Cerebellar cortex (tissue), 1 donor: ENCODE measurements around the gene DUSP15.

ENCODE experiments used
- DNase-seq: peaks from one replicate; pipeline ENCODE4 v3.0.0-alpha.2; 2015; ENCODE audit warnings: low spot score

The DUSP15 gene

GRCh38 chr20:31894980-31895675, 24.8 kb upstream of the DUSP15 start:
- peak; percentile 80 for DNase-seq

- peak; percentile 58 for DNase-seq
Measured at GRCh38 chr20:31890646-31891045, 20.3 kb upstream of the DUSP15 start.

- DNase-seq, result no peak
Measured at GRCh38 chr20:31883829-31884228, 13.5 kb upstream of the DUSP15 start.

GRCh38 chr20:31881945-31882344, 11.6 kb upstream of the DUSP15 start:
- no peak for DNase-seq

- peak; percentile 94 for DNase-seq
Measured at GRCh38 chr20:31879143-31879987, 9.0 kb upstream of the DUSP15 start.

- no peak for DNase-seq
Measured at GRCh38 chr20:31877684-31878083, 7.4 kb upstream of the DUSP15 start.

- DNase-seq, result no peak
Measured at GRCh38 chr20:31875671-31876070, 5.3 kb upstream of the DUSP15 start.

GRCh38 chr20:31872406-31872805, 2.1 kb upstream of the DUSP15 start:
- no peak for DNase-seq

- no peak for DNase-seq
Measured at GRCh38 chr20:31871618-31871954, 1.3 kb upstream of the DUSP15 start.

- DNase-seq, result no peak
Measured at GRCh38 chr20:31870726-31871617, 645 bp upstream of the DUSP15 start.

GRCh38 chr20:31869673-31869941, 720 bp downstream of the DUSP15 start:
- no peak for DNase-seq

- DNase-seq, result no peak
Measured at GRCh38 chr20:31868853-31869672, 1.3 kb downstream of the DUSP15 start.

GRCh38 chr20:31866221-31866620, 4.1 kb downstream of the DUSP15 start:
- DNase-seq, result no peak

GRCh38 chr20:31864521-31865400, 5.6 kb downstream of the DUSP15 start:
- no peak for DNase-seq

- DNase-seq, result no peak
Measured at GRCh38 chr20:31863296-31864085, 6.8 kb downstream of the DUSP15 start.

- no peak for DNase-seq
Measured at GRCh38 chr20:31862506-31862905, 7.8 kb downstream of the DUSP15 start.

- no peak for DNase-seq
Measured at GRCh38 chr20:31862157-31862470, 8.2 kb downstream of the DUSP15 start.

- peak; percentile 41 for DNase-seq
Measured at GRCh38 chr20:31861385-31862156, 8.8 kb downstream of the DUSP15 start.

- DNase-seq, result no peak
Measured at GRCh38 chr20:31861135-31861384, 9.3 kb downstream of the DUSP15 start.
